Prostate gland (tissue), 2 donors: Measurements from ENCODE around the gene GRIP2.

Experiments
- CTCF ChIP-seq, 4 experiments: fragments of 200-600 bp in 2 of 4; fragments of 450-650 bp in 2 of 4; sonication (generic) in 2 of 4; IDR thresholded peaks; 1 replicate in 3 of 4; 2 replicates in 1 of 4; pipeline ENCODE4 v1.5.1; 2016 to 2019; ENCODE audit warnings: antibody characterized with exemption in 4 of 4, mild to moderate bottlenecking in 2 of 4, moderate library complexity in 2 of 4
- POLR2AphosphoS5 ChIP-seq: sonication (generic); formaldehyde crosslinking; IDR thresholded peaks from one replicate; pipeline ENCODE4 v1.6.1; 2017; ENCODE audit warnings: antibody characterized with exemption

DNA sequence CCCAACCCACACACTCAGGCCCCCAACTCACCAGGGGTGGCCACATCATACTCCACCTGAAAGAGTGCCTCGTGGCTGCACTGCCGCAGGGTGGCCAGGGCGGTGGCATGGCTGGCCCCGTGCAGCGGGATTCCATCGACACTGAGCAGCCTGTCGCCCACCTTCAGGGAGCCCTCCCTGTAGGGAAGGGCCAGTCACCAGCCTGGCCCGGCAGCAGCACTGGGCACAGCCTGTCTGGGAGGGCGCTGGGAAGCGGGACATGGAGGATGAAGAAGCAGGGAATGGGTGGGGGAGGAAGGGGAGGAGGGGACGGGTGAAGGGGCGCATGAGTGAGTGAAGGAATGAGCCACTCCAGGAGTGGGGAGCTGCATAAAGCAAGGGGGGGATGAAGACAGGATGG lies 18.5 kb downstream of the GRIP2 start:
- TF ChIP-seq POLR2AphosphoS5, result no peak
- no peak for TF ChIP-seq CTCF (IDR thresholded peaks at IDR 0.05)
